GM19023 (cell line): ENCODE data around the gene TYW5.

Experiments
- ATAC-seq: cut with Tn5 transposase; IDR thresholded peaks from one replicate; pipeline ENCODE4 v1.9.1; 2021; ENCODE audit warnings: mild to moderate bottlenecking, moderate library complexity; ENCODE audit not compliant: unreplicated experiment

Gene TYW5

GRCh38 chr2:199975273-199975895 is 20.1 kb upstream of the TYW5 start:
- ATAC-seq = no peak

DNA sequence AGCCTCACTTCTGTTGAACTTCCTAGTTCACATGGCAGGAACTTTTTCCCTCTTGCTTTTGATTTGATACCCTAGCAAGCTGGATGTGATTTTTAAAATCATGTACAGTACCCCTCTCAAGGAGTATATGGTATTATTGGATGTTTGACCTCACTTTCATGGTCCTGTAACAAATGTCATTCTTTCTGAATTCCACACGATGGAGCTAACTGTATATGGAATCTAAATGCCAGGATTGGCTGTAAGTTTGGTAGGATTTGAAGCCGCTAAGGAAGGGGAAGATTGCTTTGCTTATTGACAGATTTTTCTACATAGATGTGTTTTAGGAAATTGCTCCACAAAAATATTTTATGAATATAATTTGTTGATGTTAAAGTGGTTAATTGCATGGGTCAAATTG is 18.4 kb upstream of the TYW5 start:
- no peak for ATAC-seq

GRCh38 chr2:199972088-199972626 is 16.9 kb upstream of the TYW5 start:
- no peak for ATAC-seq

- no peak for ATAC-seq
Measured at GRCh38 chr2:199968126-199968525, 12.8 kb upstream of the TYW5 start.

- no peak for ATAC-seq
Measured at GRCh38 chr2:199966976-199967375, 11.7 kb upstream of the TYW5 start.

GRCh38 chr2:199966405-199966804 is 11.1 kb upstream of the TYW5 start:
- ATAC-seq = no peak

- no peak for ATAC-seq
Measured at GRCh38 chr2:199962203-199962602, 6.9 kb upstream of the TYW5 start.

DNA sequence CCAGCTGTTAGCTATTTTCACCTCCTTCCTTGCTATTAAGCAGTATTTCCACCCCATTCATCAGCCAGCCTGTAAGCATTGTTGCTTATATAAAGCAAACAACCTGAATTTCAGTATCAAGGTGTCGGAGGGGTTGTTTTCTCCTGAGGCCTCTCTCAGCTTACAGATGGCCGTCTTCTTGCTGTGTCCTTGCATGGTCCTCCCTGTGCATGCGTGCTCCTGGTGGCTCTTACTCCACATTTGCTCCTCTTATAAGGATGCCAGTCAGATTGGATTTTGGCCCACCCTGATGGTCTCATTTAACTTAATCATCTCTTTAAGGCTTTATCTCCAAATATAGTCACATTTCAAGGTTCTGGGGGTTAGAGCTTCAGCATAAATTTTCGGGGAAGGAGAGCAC is 2.7 kb upstream of the TYW5 start:
- no peak for ATAC-seq

DNA sequence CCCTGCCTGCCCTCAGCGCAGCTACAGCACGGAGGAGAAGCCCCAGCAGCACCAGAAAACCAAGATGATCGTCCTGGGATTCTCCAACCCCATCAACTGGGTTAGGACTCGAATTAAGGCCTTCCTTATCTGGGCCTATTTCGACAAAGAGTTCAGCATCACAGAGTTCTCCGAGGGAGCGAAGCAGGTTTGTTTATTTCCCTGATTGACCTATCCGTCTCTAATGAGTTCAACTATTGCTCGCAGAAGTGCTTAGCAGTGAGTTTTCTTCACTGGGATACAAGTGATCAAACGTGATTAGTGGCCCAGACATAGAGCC is 730 bp upstream of the TYW5 start:
- ATAC-seq = no peak

DNA sequence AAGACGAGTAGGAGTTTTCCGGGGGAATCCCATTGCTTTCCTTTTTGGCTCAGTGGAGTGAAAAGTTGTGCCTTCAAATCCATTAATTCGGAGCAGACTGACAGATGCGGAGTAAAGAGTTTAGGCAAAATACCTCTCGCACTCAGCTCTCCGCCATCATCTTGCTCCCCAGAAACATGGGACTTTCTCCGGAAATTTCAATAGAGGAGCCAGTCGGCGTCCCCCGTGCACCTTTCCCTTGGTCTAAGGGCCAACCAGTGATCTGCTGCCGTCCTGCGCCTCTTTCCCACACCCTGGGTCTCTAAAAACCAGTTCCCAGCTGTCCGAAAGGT is 318 bp downstream of the TYW5 start:
- ATAC-seq = peak; percentile 45

- no peak for ATAC-seq
Measured at GRCh38 chr2:199951023-199951422, 4.3 kb downstream of the TYW5 start.

DNA sequence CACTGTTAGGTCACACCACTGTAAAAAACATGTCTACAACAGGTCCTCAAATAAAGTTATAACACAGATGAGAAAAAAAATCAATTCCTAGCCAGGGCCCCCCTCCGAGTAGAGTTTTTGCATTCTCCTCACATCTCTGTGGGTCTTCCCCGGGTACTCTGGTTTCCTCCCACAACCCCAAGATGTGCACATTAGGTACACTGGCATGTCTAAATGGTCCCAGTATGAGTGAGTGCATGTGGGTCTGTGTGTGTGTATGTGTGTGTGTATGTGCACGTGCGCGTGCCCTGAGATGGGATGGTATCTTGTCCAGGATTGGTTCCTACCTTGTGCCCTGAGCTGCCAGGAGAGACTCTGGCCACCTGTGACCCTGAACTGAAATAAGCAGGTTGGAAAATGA is 4.9 kb downstream of the TYW5 start:
- ATAC-seq = no peak

DNA sequence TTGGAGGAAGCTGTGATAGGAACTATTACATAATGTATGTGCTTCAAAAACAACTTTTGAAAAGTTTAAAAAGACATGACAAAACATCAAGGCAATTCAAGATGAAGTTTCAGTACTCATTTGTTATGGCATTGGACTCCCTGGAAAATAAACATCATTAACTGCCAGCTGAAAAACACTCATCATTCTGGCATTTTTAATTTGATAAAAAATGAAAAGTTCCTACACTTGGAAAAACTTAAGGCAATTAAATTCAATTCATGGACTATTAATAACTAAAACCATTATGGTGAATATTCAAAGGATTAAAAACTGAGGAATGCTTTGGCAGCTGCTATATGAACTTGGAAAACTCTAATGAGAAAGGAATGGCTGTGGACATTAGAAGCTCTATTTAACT is 8.5 kb downstream of the TYW5 start:
- no peak for ATAC-seq

- ATAC-seq = no peak
Measured at GRCh38 chr2:199946196-199946595, 9.1 kb downstream of the TYW5 start.

- ATAC-seq = no peak
Measured at GRCh38 chr2:199943373-199943772, 11.9 kb downstream of the TYW5 start.

GRCh38 chr2:199940373-199940772 is 14.9 kb downstream of the TYW5 start:
- peak; percentile 58 for ATAC-seq

- ATAC-seq = no peak
Measured at GRCh38 chr2:199936554-199936953, 18.7 kb downstream of the TYW5 start.

DNA sequence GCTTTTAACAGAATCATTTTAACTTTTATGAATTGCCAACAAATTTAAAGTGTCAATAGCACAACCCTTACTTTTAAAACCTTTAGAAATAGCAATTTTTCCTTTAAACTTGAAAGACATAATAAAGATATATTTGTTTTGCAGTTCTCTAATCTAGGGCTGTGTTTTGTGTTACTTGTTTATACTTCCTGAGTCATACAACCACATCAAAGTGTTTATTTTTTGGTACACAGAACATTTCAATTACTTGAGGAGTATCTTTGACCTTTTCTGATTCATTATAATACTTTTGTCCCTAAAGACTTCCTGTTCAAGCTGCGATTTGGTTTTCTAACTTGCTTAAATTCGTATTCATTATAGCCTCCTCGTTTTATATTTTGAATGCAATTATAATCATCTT is 21.8 kb downstream of the TYW5 start:
- no peak for ATAC-seq

DNA sequence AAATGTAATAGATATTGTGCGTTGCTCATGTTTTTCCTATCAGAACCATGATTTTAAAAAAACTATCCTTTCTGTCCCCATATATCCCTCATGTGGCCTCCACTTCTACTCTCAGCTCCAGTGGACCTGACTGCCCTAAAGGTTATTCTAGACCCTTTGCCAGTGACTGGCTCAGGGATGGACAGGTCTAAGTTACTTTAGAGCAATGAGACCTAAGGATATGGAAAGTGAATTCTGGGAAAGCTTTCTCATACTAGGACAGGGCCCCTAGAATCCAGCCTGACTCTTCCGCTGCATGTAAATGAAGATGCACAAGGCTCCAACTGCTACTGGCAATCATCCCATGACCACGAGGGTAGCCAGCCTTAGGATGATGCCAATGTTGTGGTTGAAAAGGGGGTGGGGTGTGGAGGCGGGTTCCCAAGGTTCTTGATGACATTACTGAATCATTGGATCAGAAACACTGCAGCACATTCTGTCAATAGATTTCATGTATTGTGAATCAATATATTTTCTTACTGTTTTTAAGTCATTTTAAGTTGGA is 22.9 kb downstream of the TYW5 start:
- no peak for ATAC-seq

- ATAC-seq = no peak
Measured at GRCh38 chr2:199929262-199929661, 26.0 kb downstream of the TYW5 start.

DNA sequence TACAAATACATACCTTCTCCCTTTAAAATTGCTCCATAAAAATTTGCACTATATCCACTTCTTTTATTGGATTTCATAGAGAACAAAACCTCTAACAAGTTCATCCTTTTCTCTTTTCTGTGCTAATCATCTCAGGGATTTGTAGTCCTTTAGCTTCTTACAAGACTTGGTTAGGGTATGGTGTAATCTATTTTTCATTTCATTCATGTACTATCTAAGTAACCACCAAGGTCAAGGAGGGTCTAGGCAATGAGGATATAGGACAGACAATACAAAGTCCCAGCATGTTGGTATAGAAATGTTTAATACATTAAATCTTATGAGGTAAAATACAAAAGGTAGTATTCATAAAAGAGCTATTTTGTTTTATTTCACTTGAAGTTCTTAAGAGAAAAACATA is 26.7 kb downstream of the TYW5 start:
- no peak for ATAC-seq

DNA sequence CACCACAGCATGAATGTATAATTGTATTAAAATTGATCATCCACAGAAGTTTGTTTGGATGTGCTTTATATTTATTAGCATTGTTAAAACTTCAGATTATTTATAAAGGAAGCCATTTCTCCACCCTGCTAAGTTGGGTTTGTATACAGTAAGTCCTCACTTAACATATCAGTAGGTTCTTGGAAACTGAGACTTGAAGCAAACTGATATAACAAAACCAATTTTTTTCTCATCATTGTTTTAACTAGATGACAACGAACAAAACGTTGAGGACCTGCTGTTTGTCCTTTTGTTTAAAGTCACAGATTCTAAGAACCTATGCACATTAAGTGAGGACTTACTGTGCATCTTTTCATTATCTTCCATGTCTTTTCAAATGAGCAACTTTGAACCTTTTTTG is 27.1 kb downstream of the TYW5 start:
- no peak for ATAC-seq

- ATAC-seq = no peak
Measured at GRCh38 chr2:199926806-199927205, 28.5 kb downstream of the TYW5 start.
